DOHH2 (cell line): ENCODE data around the gene SLC6A3.
"Not testable (repeated sequence)": the region's sequence is repeated elsewhere in the genome, so short reads cannot be mapped to it uniquely, and the experiment has no call there.

Source experiments
- H3F3A ChIP-seq: fragments of 200-600 bp; sonication (generic), shearing (Covaris generic); 2 replicates; pipeline ENCODE4 v1.6.0; 2016; ENCODE audit warnings: antibody characterized with exemption, mild to moderate bottlenecking; ENCODE audit not compliant: control insufficient read depth, insufficient read depth
- H3K27ac ChIP-seq: fragments of 200-600 bp; sonication (generic); 2 replicates; pipeline ENCODE4 v1.5.1; 2014; ENCODE audit warnings: low read depth, mild to moderate bottlenecking, low read length, moderate library complexity
- H3K27me3 ChIP-seq: fragments of 200-600 bp; sonication (generic); 2 replicates; pipeline ENCODE4 v1.6.1; 2014; ENCODE audit warnings: mild to moderate bottlenecking, low read length, mixed read lengths; ENCODE audit not compliant: control insufficient read depth
- H3K36me3 ChIP-seq: fragments of 200-600 bp; sonication (generic); 2 replicates; pipeline ENCODE4 v1.6.1; 2014; ENCODE audit warnings: mild to moderate bottlenecking, low read length, moderate library complexity, mixed read lengths; ENCODE audit not compliant: control insufficient read depth
- H3K4me1 ChIP-seq: fragments of 200-600 bp; sonication (generic); 2 replicates; pipeline ENCODE4 v1.6.1; 2014; ENCODE audit warnings: mild to moderate bottlenecking, low read length, mixed read lengths; ENCODE audit not compliant: control insufficient read depth
- H3K4me2 ChIP-seq: fragments of 200-600 bp; sonication (generic); 2 replicates; pipeline ENCODE4 v1.6.0; 2014; ENCODE audit warnings: mild to moderate bottlenecking, low read length, moderate library complexity
- H3K4me3 ChIP-seq: fragments of 200-600 bp; sonication (generic); 2 replicates; pipeline ENCODE4 v1.5.1; 2014; ENCODE audit warnings: mild to moderate bottlenecking, low read length, mixed read lengths
- H3K79me2 ChIP-seq: fragments of 200-600 bp; sonication (generic); 2 replicates; pipeline ENCODE4 v1.6.1; 2014; ENCODE audit warnings: mild to moderate bottlenecking, low read length, mixed read lengths; ENCODE audit not compliant: control insufficient read depth
- H3K9me2 ChIP-seq: fragments of 200-600 bp; sonication (generic); replicated peaks from 2 replicates; pipeline ENCODE4 v1.6.1; 2014; ENCODE audit warnings: mild to moderate bottlenecking, low read length, mixed read lengths; ENCODE audit not compliant: control insufficient read depth
- H3K9me3 ChIP-seq: fragments of 200-600 bp; sonication (generic); 2 replicates; pipeline ENCODE4 v1.6.1; 2014; ENCODE audit warnings: antibody characterized with exemption, low read length, mixed read lengths; ENCODE audit not compliant: control insufficient read depth, insufficient read depth
- H4K20me1 ChIP-seq: fragments of 200-600 bp; sonication (generic); 2 replicates; pipeline ENCODE4 v1.6.0; 2014; ENCODE audit warnings: low read depth, mild to moderate bottlenecking, antibody characterized with exemption, low read length, moderate library complexity; ENCODE audit not compliant: control insufficient read depth, insufficient read depth
- EZH2phosphoT487 ChIP-seq: fragments of 200-600 bp; sonication (generic); IDR thresholded peaks from 2 replicates; pipeline ENCODE4 v1.6.1; 2017; ENCODE audit warnings: borderline replicate concordance, mild to moderate bottlenecking, antibody characterized with exemption, low read length, moderate library complexity, mixed read lengths
- TF ChIP-seq, protein P1 (sequence below): fragments of 200-600 bp; sonication (generic); IDR thresholded peaks from one replicate; pipeline ENCODE4 v1.5.1; 2014; ENCODE audit warnings: antibody characterized with exemption, mild to moderate bottlenecking, low read depth, low read length; ENCODE audit not compliant: poor library complexity, severe bottlenecking

The SLC6A3 gene

DNA sequence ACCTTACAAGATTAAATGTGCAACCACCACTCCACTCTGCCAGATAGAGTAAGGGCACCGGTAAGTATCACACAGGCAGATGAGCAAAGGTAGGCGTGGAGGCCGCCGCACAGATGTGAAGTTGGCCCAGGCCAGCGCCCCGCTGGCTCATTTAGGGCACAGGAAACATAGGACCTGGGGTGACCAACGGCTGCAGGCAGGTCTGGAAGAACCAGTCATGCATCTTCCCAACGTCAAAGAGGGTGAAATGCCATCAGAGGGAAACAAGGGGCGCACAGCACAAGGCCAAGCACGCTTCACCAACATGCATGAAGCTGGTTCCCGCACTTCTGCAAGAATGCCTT is 31.7 kb upstream of the SLC6A3 start:
- H3K27ac ChIP-seq: no peak overlapping the region
- H3K9me2 ChIP-seq: no peaks in the 10 kb centered on the region
- H3K27me3 ChIP-seq: no peaks in the 10 kb centered on the region
- H3K4me1 ChIP-seq: peaks cover 26% of the 10 kb centered on the region
- no peaks in the 10 kb centered on the region for H3F3A ChIP-seq
- H3K9me3 ChIP-seq: no peaks in the 10 kb centered on the region
- no peaks in the 10 kb centered on the region; the same call in 1 of the 2 replicates for H3K79me2 ChIP-seq
- H4K20me1 ChIP-seq: no peaks in the 10 kb centered on the region
- peaks cover 72% of the 10 kb centered on the region for H3K36me3 ChIP-seq
- H3K4me2 ChIP-seq: no peak overlapping the region
- TF ChIP-seq, protein P1, sequence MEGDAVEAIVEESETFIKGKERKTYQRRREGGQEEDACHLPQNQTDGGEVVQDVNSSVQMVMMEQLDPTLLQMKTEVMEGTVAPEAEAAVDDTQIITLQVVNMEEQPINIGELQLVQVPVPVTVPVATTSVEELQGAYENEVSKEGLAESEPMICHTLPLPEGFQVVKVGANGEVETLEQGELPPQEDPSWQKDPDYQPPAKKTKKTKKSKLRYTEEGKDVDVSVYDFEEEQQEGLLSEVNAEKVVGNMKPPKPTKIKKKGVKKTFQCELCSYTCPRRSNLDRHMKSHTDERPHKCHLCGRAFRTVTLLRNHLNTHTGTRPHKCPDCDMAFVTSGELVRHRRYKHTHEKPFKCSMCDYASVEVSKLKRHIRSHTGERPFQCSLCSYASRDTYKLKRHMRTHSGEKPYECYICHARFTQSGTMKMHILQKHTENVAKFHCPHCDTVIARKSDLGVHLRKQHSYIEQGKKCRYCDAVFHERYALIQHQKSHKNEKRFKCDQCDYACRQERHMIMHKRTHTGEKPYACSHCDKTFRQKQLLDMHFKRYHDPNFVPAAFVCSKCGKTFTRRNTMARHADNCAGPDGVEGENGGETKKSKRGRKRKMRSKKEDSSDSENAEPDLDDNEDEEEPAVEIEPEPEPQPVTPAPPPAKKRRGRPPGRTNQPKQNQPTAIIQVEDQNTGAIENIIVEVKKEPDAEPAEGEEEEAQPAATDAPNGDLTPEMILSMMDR: no peak
- TF ChIP-seq EZH2phosphoT487: no peak
- H3K4me3 ChIP-seq: no peak overlapping the region

DNA sequence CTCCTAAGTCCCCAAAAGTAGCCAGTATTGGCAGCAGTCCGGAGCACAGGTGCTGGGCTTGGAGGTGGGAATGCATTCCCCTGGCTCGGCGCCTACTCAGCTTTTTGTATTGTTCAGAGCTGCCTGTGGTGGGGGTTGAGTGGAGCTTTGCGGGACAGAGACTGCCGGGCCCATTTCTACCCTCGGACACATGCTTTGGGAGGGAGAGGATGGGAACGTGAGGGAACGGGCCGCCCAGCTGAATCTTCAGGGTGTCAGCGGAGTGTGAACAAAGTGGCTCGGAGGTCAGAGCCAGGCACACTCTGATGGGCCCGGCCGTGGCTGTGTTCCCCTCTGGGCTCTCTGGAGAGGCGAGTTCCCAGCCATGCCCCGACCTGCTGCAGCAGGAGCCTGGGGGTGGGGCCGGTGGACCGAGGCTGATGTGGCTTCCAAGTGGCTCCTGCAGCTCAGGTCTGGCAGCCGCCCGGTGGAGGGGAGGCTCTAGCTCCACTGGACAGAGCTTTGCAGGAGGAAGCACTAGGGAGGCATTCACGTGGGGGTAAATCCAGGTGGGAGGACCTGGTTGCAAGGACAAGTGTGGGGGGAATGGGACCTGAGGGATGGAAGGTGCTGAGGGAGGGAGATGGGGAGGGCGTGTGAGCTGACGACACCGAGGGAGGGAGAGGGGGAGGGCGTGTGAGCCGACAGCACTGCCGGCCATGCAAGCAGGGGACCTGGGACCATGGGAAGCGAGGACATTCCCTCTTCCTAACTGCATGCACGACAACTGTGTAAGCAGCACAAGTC is 31.1 kb upstream of the SLC6A3 start:
- Histone ChIP-seq H3K4me3 (no peak overlapping the region), H3F3A (no peaks in the 10 kb centered on the region), H3K4me1 (peaks cover 20% of the 10 kb centered on the region), H3K36me3 (peaks cover 78% of the 10 kb centered on the region), H3K9me3 (no peaks in the 10 kb centered on the region), H4K20me1 (no peaks in the 10 kb centered on the region), H3K79me2 (no peaks in the 10 kb centered on the region; the same call in 1 of the 2 replicates), H3K27me3 (no peaks in the 10 kb centered on the region), H3K4me2 (no peak overlapping the region), H3K27ac (no peak overlapping the region), H3K9me2 (no peaks in the 10 kb centered on the region)
- TF ChIP-seq, protein P1: no peak
- TF ChIP-seq EZH2phosphoT487: no peak

DNA sequence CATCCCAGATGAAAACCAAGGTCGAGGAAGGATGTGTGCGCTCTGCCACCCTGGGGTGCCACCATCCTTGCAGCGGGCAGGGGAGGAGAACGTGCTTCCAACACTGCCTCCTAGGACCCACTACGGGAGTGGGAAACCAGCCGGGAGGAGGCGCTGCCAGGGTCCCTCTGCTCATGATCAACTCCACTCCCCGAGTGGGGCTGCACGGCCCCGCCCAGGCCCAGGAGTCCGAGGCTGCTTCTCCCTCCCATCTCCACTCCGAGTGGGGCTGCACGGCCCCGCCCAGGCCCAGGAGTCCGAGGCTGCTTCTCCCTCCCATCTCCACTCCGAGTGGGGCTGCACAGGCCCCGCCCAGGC is 30.3 kb upstream of the SLC6A3 start:
- H3F3A ChIP-seq, H3K27ac ChIP-seq, H3K4me3 ChIP-seq, H3K4me2 ChIP-seq, H3K9me3 ChIP-seq, H3K27me3 ChIP-seq, H3K9me2 ChIP-seq, H3K79me2 ChIP-seq, H4K20me1 ChIP-seq: not testable (repeated sequence)
- H3K36me3 ChIP-seq: peaks cover 87% of the 10 kb centered on the region
- H3K4me1 ChIP-seq: peaks cover 12% of the 10 kb centered on the region

DNA sequence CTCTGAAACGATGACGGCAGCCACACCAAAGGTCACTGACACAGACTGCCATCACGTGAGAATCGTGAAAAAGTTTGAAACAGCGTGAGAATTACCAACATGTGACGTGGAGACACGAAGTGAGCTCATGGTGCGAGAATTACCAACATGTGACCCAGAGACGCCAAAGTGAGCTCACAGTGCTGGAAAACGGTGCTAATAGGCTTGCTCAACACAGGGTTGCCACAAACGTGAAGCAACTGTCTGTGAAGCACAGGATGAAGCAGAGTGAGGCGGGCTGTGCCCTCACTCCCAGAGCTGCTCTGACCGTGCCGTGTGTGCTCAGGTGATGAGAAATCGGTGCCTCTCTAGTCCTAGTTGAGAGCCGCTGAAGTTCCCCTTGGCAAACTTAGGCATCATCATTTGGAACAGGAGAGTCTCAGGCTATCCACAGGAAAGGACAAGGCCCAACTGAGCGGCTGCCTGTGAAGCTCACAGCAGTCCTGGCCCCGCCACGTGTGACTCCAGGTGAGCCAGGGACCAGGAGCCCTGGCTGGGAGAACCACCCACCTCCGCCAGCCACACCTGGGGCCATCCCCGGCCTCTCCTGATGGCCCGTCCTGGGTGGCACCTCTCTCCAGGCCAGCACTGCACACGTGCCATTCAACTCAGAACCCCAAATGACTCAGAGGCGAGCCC is 29.8 kb upstream of the SLC6A3 start:
- no peak overlapping the region for H3K27ac ChIP-seq
- TF ChIP-seq EZH2phosphoT487: no peak
- TF ChIP-seq, protein P1: no peak
- peaks cover 7% of the 10 kb centered on the region for H3K4me1 ChIP-seq
- H3K9me2 ChIP-seq: no peaks in the 10 kb centered on the region
- H3K4me2 ChIP-seq: no peak overlapping the region
- H3K79me2 ChIP-seq: no peaks in the 10 kb centered on the region; the same call in 1 of the 2 replicates
- no peaks in the 10 kb centered on the region for H3F3A ChIP-seq
- H4K20me1 ChIP-seq: no peaks in the 10 kb centered on the region
- no peaks in the 10 kb centered on the region for H3K27me3 ChIP-seq
- no peaks in the 10 kb centered on the region for H3K9me3 ChIP-seq
- H3K36me3 ChIP-seq: peaks cover 92% of the 10 kb centered on the region
- no peak overlapping the region for H3K4me3 ChIP-seq
